ENCODE measurements around the gene MNT. TPM values are rescaled to one million over a fixed set of nuclear protein-coding genes. Genes with fewer than 3 reads are reported as not detected.

The MNT gene
- total RNA-seq, 1 donor from 2014 or later = 10.4 TPM

DNA sequence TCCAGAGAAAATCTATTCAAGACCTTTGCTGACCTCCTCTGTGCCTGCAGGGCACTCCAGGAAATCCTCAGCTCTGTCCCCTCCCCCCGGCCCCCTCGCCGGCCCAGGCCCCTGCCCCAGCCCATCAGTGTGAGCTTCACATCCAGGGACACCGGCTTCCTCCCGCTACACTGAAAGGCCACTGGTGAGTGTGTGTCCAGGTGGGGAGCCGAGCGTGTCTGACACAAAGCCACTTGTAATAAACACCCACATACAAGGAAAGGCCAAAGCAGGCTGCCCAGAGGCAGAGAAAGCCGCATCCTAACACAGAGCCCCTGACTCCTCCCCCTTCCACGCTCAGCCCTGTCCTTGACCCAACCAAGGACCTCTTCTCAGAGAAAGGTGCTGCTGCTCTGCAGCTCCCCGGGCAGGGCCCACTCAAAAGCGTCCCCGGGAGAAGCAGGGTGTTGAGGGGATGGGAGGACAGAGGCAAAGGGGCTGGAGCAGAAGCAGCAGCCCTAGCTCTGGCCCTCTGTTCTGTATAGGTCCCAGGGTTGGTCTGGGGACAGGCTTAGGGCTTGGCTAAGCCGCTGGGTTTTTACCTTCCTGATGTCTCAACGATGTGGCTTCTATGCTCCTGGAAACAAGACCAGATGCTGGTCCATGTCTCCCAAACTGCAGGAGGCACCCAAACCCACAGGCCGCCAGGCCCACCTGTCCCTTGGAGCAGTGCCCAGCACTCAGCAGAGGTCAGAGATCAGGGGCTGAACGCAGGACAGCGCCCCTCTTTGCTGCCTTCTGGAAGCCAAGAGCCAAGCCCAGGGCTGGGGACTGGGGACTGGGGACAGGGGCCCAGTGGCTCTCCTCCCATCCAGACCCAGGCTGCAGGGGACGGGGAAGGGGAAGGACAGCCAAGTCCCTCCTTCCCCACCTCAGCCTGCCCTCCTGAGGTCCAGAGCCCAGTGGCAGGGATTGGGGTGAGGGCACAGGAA is 15.3 kb downstream of the MNT start:
- intact Hi-C loops (cut with micrococcal nuclease) = no loop called here
- ATAC-seq (no peak), DNase-seq (no peak)

- no peak for DNase-seq
- intact Hi-C loops (cut with micrococcal nuclease) = no loop called here
- no peak for ATAC-seq
These were observed 16.3 kb downstream of the MNT start for GRCh38 chr17:2384439-2385127.

GRCh38 chr17:2383628-2384167 is 17.2 kb downstream of the MNT start:
- no peak for ATAC-seq
- intact Hi-C loops (cut with micrococcal nuclease) = loop anchor here (2.0 kb wide), 1 partner anchor 33 kb away; no protein-coding TSS in a partner anchor

GRCh38 chr17:2380950-2381649 is 19.8 kb downstream of the MNT start:
- DNase-seq (no peak), ATAC-seq (peak; percentile 3)
- intact Hi-C loops (cut with micrococcal nuclease) = no loop called here

More at GRCh38 chr17:2383628-2384167, 17.2 kb downstream of the MNT start:
- DNase-seq = no peak

DNA sequence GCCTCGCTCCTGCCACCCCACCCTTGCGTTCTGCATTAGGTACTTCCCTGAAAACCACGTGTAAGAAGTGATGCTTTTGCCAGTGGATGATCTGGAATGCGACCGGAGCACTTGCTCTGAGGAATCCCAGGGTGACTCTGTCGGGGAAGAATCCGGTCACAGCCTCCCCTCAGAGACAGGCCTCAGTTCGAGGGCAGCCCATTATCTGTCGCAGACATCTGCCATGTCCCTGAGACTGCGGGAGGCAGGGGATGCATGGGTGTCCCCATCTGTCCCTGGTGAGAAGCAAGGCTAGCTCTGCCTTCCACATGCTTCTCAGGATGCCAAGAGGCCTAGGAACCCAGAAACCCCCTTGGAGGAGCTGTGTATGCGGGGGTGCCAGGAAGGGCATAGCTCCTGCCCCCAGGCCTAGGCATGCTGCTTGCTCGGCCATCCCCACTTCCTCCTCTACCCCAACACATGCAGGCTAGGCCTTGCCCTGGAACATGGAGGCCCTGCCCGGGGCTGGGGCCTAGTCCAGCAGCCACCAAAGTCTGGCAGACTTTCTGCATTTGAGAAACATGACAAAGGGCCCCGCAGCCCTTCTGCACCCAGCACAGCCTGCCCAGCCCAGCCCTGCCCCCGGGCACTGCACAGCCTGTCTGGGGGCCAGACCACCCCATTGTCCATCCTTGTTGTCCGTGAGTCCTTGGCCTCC is 20.5 kb downstream of the MNT start:
- no peak for ATAC-seq
- intact Hi-C loops (cut with micrococcal nuclease) = no loop called here
- no peak for DNase-seq

- intact Hi-C loops (cut with micrococcal nuclease) = no loop called here
- no peak for DNase-seq
- ATAC-seq = no peak
These were observed 21.2 kb downstream of the MNT start for GRCh38 chr17:2379489-2380225.

- ATAC-seq (no peak), DNase-seq (no peak)
- intact Hi-C loops (cut with micrococcal nuclease) = no loop called here
These were observed 22.0 kb downstream of the MNT start for GRCh38 chr17:2378905-2379304.

GRCh38 chr17:2377659-2378058 is 23.2 kb downstream of the MNT start:
- DNase-seq (no peak), ATAC-seq (no peak)
- intact Hi-C loops (cut with micrococcal nuclease) = no loop called here

DNA sequence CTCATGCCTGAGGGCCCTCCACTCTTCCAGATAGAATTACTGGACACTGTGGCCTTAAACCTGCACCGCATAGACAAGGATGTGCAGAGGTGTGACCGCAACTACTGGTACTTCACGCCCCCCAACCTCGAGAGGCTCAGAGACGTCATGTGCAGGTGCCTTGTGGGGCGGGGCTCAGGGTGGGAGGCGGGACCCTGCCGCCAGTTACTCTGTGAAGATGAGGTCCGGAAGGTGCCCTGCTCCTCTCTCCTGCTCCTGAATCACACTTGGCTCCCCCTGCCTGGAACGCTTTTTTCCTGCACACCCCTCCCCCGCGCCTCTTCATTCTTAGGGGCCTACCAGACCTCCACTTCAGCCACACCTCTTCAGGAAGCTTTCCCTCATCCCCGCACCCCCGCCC is 24.8 kb downstream of the MNT start:
- intact Hi-C loops (cut with micrococcal nuclease) = no loop called here
- ATAC-seq (no peak), DNase-seq (no peak)

- ATAC-seq (no peak), DNase-seq (no peak)
- intact Hi-C loops (cut with micrococcal nuclease) = no loop called here
These were observed 25.5 kb downstream of the MNT start for GRCh38 chr17:2375406-2375805.

DNA sequence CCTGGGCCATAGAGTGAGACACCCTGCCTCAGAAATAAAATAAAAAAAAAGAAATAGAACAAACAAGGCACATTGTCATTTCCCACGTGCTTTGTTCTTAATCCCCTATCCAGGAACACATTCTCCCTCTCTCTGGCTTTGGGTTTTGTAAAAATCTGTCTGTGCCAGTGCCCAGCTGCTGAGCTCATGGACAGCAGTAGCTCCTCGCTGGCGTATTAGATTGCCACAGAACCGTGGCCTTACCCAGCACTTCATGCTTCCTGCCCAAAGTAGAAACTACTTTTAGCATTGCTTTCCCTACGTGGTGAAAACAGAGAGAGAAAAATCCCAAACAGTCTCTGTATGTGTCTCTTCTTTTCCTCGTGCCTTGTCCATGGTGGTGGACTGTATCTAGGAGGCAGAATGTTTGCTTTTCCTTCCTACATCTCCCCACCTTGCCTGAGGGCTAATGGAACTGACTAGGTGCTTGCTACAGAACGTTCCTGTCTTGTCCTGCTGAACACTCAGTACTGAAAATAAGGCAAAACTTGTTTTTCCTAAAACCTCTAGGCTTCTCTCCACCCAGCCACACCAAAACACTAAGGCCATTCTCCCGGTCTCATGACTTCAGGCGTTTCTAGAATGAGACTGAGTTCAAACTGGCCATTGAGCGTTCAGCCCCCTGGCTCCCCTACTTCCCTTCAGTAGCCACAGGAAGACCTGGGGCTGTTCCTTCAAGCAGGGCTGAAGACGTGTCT is 26.1 kb downstream of the MNT start:
- ATAC-seq = no peak
- no peak for DNase-seq

DNA sequence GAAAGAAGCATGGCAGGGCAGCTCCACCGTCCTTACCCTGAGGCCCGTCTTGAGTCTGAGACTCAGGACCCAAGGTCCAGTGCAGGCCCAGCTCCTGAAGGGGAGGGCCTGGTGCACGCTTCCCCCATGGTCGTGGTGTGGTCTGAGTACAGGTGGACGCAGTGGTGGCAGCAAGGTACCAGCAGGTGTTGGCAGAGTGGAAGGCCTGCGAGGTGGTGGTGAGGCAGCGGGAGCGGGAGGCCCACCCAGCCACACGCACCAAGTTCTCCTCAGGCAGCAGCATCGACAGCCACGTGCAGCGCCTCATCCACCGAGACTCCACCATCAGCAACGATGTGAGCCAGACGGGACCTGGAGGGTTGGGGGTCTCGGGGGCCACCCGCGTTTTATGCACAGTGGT is 27.7 kb downstream of the MNT start:
- DNase-seq (no peak), ATAC-seq (no peak)
- intact Hi-C loops (cut with micrococcal nuclease) = no loop called here

More for the DNA sequence above, 26.1 kb downstream of the MNT start:
- intact Hi-C loops (cut with micrococcal nuclease) = no loop called here

DNA sequence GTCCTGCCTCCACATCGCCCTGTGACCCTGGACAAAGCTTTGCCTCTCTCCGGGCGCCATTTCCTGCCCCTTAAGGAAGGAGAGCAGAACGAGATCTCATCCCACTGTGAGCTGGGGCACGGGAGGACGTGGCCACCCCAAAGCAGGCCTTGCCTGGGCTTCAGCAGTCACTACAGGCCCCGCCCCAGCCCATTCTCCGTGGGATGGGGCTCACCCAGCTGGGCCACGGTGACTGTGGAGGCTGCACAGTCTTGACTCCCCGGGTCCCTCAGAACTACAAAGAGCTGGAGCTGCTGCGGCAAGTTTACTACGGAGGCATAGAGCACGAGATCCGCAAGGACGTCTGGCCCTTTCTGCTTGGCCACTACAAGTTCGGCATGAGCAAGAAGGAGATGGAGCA is 28.2 kb downstream of the MNT start:
- no peak for DNase-seq
- ATAC-seq = no peak
- intact Hi-C loops (cut with micrococcal nuclease) = no loop called here

DNA sequence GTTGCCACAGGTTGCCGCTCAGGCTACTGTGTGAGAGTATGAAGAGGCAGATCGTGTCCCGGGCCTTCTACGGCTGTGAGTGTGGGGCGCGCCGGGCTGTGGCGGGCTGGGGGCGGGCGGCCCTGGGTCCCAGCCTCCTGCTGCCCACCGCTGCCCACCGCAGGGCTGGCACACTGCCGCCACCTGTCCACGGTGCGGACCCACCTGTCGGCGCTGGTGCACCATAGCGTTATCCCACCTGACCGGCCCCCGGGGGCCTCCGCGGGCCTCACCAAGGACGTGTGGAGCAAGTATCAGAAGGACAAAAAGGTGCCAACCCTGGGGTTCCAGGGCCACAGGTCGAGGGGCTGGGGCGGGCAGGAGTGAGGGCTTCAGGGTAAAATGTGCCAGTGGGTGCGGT is 28.7 kb downstream of the MNT start:
- ATAC-seq (no peak), DNase-seq (no peak)
- intact Hi-C loops (cut with micrococcal nuclease) = no loop called here

- intact Hi-C loops (cut with micrococcal nuclease) = no loop called here
- ATAC-seq (no peak), DNase-seq (no peak)
These were observed 29.4 kb downstream of the MNT start for GRCh38 chr17:2371183-2372130.

- DNase-seq = no peak
- no peak for ATAC-seq
- intact Hi-C loops (cut with micrococcal nuclease) = no loop called here
These were observed 30.7 kb downstream of the MNT start for GRCh38 chr17:2370211-2370589.

All from left ventricle myocardium superior (tissue), 1 donor.